NCI-H69 (cell line): Measurements from ENCODE around the gene JARID2.

Source experiments
- DNase-seq: peaks from one replicate; lab custom pipeline; 2025; lab: John Stamatoyannopoulos, UW

Gene JARID2

DNA sequence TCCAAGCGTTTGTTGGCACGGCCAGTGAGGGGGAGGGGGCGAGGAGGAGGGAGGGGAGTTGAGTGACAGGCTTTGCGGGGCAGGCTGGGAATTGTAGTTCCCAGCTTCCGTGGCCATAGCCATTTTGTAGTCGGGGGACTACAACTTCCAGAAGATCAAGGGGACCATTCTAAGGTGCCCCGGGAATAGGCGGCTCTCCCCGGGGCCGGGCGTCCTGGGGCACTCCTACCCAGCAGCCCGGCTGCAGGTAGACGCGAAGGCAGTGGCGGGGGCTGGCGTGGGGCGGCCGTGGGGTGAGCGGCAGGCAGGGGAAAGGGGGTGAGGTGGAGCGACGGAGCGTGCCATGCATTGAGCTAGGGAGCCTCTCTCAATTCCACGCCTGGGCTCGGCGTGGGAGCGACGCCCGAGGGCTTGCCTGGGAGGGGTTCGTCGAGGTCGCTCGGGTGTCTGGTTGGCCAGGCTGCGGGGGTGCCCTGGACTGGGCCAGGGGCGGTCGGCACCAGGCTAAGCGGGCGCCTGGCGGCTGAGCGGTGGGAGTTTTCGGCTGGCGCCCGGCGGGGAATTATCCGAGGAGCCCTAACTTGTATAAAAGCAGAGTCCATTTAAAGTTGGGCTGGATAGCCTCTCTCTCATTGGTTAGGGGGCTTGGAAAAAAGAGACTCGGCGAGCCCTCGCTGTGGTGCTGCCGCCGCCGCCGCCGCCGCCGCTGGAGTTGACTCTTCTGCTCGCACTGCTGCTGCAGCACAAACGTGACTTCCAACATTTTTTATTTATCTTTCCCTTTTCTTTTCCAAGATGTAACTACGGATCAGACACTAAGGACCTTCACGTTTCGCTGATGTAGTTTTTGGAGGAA is at the start of gene JARID2:
Gene JARID2 (plus strand): TSS at position 709 of the 856 bp plus-strand sequence. CDS start 471 bp downstream, outside the sequence.
- peak; percentile 99 for DNase-seq

DNA sequence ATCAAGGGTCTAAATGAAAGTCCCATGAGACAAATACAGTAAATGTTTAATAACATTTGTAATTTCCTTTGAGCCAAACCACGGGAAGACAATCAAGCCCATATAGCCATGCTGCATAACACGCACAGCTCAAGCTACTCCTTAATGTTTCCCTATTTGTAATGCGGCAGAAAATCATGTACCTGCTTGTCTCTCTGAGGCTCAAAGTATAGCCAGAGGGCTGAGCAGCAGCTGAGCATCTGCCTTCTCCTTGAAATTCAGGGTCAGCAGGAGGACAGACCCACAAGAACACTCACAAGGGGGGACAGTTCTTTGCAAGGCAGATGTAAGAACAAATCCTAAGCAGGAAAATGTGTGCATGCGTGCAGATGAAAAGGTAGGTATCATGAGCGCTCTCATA is 45.8 kb upstream of the JARID2 start:
- DNase-seq: peak; percentile 17

GRCh38 chr6:15205321-15205720 is 40.5 kb upstream of the JARID2 start:
- no peak for DNase-seq

GRCh38 chr6:15206887-15207286 is 39.0 kb upstream of the JARID2 start:
- DNase-seq: no peak

GRCh38 chr6:15207923-15208322 is 37.9 kb upstream of the JARID2 start:
- no peak for DNase-seq

DNA sequence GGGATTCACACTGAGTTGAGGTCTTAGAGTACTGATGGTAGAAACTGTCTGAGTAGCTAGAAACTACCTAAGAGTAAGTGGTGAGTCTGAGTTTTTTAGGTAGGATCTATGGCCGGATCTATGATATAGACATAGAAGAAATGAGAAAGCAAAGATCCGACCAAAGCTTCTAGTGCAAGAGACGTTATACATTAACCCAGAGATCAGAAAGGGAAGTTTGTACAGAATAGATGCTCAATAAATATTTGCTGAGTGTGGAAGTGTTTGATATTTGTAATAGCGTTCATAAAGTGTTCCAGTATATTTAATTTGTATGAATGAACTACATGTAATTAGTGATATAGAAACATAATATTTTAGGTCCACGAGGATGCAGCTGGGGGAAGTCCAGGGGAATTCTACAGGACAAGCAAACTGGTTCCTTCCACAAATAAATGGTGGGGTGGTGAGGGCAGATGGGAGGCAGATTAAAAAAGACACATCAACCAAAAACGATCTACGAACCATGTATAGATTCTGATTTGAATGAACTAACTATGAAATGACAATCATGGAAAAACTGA is 31.9 kb upstream of the JARID2 start:
- DNase-seq: no peak

DNA sequence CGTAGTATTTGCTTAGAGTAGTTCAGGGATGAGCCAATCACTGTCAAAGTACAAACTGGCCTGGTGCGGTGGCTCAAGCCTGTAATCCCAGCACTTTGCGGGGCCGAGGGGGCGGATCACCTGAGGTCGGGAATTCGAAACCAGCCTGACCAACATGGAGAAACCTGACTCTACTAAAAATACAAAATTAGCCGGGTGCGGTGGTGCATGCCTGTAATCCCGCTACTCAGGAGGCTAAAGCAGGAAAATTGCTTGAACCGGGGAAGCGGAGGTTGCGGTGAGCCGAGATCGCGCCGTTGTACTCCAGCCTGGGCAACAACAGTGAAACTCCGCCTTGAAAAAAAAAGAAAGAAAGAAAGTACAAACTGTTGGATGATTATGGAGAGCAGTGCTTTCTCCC is 27.5 kb upstream of the JARID2 start:
- no peak for DNase-seq

DNA sequence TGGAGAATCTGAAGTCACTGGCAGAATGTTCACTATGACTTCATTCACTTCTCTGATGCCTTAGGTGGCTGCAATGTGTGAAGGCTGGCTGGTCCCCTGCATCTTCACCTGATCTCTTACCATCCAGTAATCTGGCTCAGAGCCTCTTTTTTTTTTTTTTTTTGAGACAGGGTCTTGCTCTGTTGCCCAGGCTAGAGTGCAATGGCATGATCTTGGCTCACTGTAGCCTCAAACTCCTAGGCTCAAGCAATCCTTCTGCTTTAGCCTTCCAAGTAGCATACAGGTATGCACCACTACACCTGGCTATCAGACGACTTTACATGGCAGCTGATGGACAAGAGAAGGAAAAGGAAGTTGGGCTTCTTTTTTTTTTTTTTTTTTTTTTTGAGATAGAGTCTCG is 25.8 kb upstream of the JARID2 start:
- no peak for DNase-seq

DNA sequence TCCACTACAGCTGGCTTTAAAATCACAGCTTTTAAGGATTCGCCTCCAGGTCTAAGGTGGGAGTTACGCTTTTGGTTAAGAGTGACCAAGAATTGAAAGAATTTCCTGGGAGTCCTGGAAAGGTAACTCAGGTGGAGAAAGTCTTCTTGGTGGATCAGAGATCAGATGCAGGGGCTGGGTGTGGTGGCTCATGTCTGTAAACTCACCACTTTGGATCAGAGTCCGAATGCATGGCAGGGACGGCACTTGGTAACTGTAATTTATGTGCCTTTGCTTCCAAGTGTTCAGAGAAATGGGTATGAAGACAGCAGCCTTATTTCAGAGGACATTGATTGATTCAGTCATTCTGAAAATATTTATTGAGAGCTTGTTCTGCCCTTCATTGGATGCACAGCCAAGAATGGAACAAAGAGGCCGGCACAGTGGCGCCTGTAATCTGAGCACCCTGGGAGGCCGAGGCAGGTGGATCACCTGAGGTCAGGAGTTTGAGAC is 18.0 kb upstream of the JARID2 start:
- DNase-seq: no peak

DNA sequence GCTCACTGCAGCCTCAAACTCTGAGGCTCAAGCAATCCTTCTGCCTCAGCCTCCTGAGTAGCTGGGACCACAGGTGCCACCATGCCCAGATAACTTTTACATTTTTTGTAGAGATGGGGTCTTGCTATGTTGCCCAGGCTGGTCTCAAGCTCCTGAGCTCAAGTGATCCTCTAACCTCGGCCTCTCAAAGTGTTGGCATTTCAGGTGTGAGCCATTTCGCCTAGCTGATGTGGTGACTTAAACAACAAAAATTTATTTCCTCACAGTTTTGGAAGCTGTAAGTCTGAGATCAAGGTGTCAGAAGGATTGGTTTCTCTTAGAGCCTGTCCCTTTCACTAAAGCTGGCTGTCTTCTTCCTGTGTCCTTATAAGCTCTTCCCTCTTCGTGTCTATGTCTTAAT is 15.0 kb upstream of the JARID2 start:
- no peak for DNase-seq

GRCh38 chr6:15232836-15233510 is 12.9 kb upstream of the JARID2 start:
- DNase-seq: no peak

DNA sequence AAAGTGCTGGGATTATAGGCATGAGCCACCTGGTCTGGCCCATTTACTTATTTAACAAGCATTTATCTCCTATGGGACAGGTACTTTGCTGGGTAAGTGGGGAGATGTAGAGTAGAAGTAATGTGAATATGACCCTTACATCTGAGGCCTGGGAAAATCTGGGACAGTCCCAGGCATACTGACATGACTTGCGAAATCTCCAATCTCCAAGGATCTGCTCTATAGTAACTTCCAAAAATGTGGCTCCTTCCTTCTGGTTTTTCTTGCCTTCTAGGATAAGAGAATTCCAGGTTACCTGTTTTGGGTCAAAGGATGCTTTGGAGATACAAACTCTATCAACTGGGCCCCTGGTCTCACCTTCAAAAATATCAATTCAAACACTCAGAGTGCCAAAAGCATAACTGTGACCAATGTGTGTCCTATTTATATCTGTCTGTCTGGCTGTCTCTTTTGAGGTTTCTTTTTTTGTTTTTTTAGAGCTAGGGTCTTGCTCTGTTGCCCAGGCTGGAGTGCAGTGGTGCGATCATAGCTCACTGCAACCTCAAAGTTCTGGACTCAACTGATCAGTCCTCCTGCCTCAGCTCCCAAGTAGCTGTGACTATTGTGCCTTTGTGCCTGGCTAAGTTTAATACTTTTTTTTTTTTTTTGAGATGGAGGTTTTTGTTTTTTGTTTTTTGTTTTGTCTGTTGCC is 11.7 kb upstream of the JARID2 start:
- no peak for DNase-seq

DNA sequence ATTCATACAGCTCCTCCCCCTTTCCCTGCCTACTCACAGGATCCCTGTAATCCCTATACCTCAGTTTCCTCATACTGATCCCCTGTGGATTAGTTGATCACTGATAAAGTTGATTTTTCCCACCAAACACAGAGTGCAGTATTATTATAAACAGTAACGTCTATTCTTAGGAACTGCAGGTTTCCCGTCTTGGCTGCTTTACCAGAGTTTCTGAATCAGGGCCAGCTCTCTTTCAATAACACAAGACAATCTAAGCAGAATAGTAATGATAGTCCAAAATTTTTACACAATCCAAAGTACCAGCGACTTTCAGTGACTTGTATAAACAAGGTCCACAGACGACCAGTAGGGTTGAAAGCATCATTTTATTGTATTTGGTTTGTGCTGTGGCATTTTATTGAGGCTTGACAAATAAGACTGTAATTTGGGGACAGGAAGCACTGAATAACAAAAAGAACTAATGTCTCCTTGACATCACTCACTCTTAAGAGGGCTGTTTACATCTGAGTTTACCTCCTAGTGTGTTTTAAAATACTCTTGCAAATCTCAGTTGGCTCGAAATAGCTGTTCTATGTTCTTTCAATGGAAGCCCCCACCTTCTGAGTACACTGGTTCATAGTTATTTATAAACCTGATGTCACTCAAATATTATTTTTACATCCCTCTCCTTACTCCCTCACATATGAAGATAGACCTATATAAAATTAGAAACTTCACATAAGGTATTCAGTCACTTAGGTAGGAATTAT is 6.1 kb upstream of the JARID2 start:
- DNase-seq: peak; percentile 54

DNA sequence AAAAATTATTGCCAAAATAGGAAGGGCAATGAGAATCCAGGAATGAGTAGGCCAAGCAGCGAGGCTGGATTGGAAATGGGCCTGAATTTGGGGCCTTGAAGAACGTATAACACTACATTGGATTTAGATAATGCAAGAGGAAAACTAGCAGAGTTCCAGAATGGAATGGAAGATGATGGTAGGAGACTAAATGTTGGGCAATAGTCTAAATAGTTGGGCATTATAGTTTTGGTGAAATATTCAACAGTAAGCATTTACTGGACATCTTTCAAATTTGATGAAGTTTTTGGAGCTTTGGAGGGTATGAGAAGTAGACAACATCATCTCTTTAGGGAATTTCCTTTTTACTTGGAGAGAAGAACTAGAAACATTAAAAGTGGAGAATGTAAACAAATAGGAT is 3.4 kb upstream of the JARID2 start:
- DNase-seq: no peak

DNA sequence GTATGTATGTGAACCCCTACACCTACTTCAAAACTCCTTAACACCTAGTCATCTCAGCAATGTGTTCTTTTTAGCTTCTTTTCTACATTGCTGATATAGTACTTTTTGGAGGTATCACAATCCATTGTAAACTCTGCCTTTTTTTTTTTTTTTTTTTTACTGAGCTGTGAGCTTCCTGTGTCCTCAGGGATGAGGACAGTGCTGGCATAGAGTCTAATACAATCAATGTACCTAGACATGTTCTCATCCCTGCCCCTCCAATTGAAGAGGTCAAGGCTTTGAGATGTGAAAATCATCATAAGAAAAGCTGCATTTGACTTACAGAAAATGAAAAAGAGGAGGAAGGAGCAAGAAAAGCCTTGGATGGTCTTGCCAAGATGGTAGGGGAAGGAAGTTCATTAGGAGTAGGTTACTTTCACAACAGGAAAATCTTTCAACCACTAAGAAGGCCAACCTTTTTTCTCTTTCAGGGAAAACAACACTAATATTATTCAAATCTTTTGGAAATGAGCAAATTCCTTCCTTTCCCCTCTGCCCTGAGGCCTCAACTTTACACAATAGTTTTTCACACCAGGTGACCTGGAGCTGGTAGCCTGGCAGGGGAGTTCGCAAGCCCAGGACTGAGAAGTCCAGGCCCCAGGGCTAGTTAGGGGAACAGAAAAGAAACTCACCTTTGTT is 2.8 kb upstream of the JARID2 start:
- DNase-seq: no peak

- peak; percentile 42 for DNase-seq
These were observed 1.8 kb upstream of the JARID2 start for GRCh38 chr6:15243910-15244619.

GRCh38 chr6:15244620-15245360 is 1.1 kb upstream of the JARID2 start:
- DNase-seq: peak; percentile 86

DNA sequence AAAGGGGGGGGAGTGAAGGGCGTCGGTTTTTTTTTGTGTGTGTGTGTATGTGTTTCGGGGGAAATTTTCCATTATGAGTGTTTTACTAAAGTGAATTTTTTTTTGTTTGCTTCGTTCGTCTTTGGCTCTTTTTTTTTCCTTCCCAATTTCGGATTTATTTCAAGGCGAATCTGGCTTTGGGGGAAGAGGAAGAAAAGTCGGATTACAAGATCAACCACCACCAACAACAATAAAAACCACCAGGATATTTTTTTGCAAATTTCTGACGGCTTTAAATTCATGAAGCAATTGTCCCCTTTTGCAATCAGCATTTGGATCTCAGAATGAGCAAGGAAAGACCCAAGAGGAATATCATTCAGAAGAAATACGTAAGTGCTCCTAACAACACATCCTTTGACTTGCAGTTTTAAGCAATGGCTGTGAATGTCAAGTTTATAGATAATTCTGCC is 372 bp downstream of the JARID2 start:
- peak; percentile 50 for DNase-seq

GRCh38 chr6:15246666-15247499 is 1.0 kb downstream of the JARID2 start:
- DNase-seq: peak; percentile 50
